SW480 (cell line): ENCODE data around the gene F5.
"Not testable (repeated sequence)": the region's sequence is repeated elsewhere in the genome, so short reads cannot be mapped to it uniquely, and the experiment has no call there.

ENCODE experiments used
- DNase-seq: peaks from one replicate; pipeline ENCODE4 v3.0.0-alpha.2; 2016; ENCODE audit warnings: low spot score

Gene F5

GRCh38 chr1:169538998-169539871 is 47.0 kb downstream of the F5 start:
- peak; percentile 25 for DNase-seq

GRCh38 chr1:169534653-169535052 is 51.6 kb downstream of the F5 start:
- no peak for DNase-seq

GRCh38 chr1:169533528-169534190 is 52.6 kb downstream of the F5 start:
- DNase-seq, result not testable (repeated sequence)

- DNase-seq, result no peak
Measured at GRCh38 chr1:169530448-169530847, 55.8 kb downstream of the F5 start.

GRCh38 chr1:169529068-169529642 is 57.1 kb downstream of the F5 start:
- DNase-seq, result peak; percentile 43

GRCh38 chr1:169528215-169529067 is 57.8 kb downstream of the F5 start:
- no peak for DNase-seq

GRCh38 chr1:169527451-169528214 is 58.6 kb downstream of the F5 start:
- DNase-seq, result no peak

GRCh38 chr1:169527001-169527400 is 59.3 kb downstream of the F5 start:
- no peak for DNase-seq

- no peak for DNase-seq
Measured at GRCh38 chr1:169526120-169526832, 60.0 kb downstream of the F5 start.

GRCh38 chr1:169525391-169525790 is 60.9 kb downstream of the F5 start:
- DNase-seq, result no peak

- no peak for DNase-seq
Measured at GRCh38 chr1:169523904-169524303, 62.4 kb downstream of the F5 start.

- DNase-seq, result no peak
Measured at GRCh38 chr1:169521226-169521625, 65.1 kb downstream of the F5 start.

- no peak for DNase-seq
Measured at GRCh38 chr1:169517558-169518186, 68.6 kb downstream of the F5 start.

- DNase-seq, result no peak
Measured at GRCh38 chr1:169515641-169516040, 70.6 kb downstream of the F5 start.

- DNase-seq, result no peak
Measured at GRCh38 chr1:169514566-169515270, 71.6 kb downstream of the F5 start.

GRCh38 chr1:169513208-169513607 is 73.1 kb downstream of the F5 start:
- DNase-seq, result no peak

- DNase-seq, result no peak
Measured at GRCh38 chr1:169511316-169512005, 74.8 kb downstream of the F5 start.

GRCh38 chr1:169510060-169510459 is 76.2 kb downstream of the F5 start:
- no peak for DNase-seq

- no peak for DNase-seq
Measured at GRCh38 chr1:169509354-169509753, 76.9 kb downstream of the F5 start.
